ENCODE data around the gene PTMS.

The PTMS gene

DNA sequence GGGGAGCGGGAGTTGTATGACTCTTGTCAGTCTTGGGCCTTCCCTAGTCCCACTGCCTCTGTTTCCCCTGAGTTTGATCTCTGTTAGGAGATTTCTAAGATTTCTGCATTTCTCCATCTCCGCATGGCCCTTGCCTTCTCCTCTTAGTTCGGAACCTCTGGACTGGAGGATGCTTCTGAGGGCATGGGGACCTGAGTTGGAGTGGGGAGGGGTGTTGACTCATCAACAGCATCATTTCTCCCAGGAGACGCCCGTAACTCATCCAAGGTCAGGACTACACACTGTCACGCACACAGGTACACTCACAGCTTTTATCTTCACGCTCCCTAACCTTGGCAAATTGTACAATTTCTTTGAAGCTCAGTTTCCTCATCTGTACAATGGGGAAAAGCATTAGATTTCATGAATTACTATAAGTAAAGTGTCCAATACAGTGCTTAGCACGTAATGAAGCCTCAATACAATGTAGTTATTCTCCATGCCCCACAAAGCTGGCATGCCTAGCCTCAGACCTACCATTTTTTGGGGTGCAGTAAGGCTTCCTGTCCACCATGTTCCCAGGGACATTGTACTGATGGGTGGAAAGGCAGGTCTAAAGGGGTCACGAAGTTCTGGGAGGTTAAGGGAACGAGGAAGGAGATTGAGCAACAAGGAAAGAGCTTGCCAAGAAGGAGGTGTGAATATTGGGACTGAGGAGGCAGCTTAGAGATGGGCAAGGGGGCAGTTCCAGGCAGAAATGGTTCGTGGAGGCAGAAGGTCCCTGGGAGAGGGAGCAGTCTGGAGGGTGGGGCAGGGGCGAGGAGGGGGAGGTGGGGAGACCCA is 5.6 kb downstream of the PTMS start:
- DNase-seq (ENCODE audit: low read depth): no peak

DNA sequence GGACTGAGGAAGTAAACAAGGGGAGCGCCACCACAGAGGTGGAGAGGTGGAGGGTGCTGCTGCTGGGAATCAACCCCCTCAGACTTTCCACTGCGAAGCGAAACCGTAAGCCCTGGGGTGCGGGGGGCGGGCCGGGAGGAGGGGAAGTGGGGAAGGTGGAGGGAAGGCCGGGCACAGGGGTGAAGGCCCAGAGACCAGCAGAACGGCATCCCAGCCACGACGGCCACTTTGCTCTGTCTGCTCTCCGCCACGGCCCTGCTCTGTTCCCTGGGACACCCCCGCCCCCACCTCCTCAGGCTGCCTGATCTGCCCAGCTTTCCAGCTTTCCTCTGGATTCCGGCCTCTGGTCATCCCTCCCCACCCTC is 6.2 kb downstream of the PTMS start, which contains the start of gene LAG3:
Gene LAG3 (plus strand): TSS at position 190 of the 365 bp plus-strand sequence. CDS start 333 bp downstream, outside the sequence.
- peak; percentile 50 for DNase-seq (ENCODE audit: low read depth)

GRCh38 chr12:6772726-6773589 is 6.8 kb downstream of the PTMS start:
- DNase-seq (ENCODE audit: low read depth): no peak

GRCh38 chr12:6773590-6774351 is 7.6 kb downstream of the PTMS start:
- DNase-seq (ENCODE audit: low read depth): no peak

DNA sequence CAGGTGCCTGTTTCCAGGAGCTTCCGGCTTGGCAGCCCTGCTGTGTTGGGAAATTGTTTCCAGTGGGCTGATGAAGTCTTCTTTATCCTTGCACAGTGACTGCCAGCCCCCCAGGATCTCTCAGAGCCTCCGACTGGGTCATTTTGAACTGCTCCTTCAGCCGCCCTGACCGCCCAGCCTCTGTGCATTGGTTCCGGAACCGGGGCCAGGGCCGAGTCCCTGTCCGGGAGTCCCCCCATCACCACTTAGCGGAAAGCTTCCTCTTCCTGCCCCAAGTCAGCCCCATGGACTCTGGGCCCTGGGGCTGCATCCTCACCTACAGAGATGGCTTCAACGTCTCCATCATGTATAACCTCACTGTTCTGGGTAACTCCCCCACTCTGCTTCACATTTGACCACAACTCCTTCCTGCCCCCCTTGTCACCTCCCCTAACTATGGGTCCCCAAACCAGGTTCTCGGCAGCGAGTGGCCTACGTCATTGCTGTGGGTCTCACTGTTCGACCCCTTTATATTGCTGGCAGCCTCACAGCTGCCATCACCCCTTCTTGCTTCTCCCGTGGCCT is 8.4 kb downstream of the PTMS start:
- no peak for DNase-seq (ENCODE audit: low read depth)

DNA sequence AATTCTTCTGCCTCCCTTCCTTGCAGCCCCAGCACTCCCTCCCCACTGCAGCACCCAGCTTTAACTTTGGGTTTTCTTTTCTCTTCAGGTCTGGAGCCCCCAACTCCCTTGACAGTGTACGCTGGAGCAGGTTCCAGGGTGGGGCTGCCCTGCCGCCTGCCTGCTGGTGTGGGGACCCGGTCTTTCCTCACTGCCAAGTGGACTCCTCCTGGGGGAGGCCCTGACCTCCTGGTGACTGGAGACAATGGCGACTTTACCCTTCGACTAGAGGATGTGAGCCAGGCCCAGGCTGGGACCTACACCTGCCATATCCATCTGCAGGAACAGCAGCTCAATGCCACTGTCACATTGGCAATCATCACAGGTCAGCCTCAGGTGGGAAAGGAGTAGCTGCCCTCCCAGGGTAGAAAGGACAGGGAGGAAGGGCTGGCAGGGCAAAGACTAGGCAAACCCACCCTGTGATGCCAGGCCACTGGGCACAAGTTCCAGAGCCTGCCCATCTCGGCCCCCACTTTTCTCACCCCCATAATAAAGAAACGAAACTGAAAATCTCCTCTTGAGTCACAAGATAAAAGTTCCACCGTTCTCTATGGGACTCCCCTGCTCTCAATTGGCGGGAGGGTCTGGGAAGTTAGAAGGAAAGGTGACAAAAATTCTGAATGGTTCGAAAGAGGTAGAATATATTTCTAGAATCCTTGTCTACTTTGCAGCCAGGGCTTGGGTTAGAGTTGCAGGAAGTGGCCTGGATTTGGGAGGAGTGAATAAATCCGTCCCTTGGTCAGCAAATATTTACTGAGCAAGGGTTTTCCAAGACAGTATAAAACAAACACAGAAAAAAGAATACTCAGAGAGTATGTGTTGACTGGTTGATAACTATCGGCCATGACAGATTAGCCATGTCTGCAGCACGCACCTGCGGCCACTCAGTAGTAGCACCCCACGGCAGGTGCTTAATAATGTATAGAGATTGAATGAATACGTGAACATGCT is 9.3 kb downstream of the PTMS start:
- DNase-seq (ENCODE audit: low read depth): no peak

- no peak for DNase-seq (ENCODE audit: low read depth)
These were observed 11.2 kb downstream of the PTMS start for GRCh38 chr12:6777386-6777785.

DNA sequence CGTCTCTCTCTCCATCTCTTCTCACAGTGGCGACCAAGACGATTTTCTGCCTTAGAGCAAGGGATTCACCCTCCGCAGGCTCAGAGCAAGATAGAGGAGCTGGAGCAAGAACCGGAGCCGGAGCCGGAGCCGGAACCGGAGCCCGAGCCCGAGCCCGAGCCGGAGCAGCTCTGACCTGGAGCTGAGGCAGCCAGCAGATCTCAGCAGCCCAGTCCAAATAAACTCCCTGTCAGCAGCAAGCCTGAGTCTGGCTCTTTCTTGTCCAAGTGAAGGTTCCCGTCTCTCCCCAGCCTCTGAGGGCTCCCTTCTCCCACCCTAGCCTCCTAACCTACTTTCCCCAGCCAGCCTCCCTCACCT is 12.0 kb downstream of the PTMS start:
- no peak for DNase-seq (ENCODE audit: low read depth)

DNA sequence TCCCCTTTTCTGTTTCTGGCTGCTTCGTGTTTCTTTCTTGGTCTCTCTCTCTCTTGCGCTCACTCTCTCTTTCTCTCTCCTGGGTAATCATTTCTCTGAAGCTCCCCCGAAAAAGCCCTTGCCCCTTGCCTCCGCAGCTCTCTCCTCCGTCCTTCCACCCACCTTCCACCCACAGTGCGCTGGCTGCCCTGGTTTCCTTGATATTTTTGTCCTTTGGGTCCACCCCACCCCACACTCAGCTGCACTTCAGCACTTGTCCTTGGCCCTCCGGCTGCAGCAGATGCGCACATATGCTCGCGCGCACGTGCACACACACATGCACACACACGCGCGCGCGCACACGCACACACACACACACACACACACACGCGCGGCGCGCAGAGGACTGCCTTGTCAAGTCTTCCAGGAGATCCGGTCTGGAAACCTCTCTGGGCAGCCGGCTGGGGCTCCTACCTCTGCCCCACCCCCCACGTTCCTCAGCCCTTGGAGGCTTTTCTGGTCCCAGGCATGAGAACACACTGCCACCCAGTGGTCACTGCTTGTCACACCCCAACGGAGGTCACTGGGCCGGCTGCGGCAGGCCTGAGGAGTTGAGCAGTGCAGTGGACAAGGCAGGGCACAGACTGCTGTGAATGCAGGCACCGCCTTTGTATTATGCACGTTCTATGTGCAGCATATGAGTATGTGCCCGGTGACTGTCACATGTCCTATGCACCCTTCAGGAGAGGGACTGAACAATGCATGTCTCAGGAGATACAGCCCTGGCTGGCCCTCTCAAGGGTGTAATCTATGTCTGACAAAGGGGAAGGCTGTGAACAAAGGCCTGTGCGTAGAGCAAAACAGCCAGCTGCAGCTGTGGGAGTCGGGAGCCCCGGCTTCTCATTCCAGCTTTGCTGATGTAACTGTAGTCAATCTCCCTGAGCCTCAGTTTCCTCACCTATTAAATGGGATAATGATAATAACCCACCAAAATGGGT is 12.7 kb downstream of the PTMS start:
- peak; percentile 80 for DNase-seq (ENCODE audit: low read depth)

GRCh38 chr12:6779708-6780432 is 13.7 kb downstream of the PTMS start:
- DNase-seq (ENCODE audit: low read depth): no peak

GRCh38 chr12:6780573-6780972 is 14.4 kb downstream of the PTMS start:
- DNase-seq (ENCODE audit: low read depth): no peak

GRCh38 chr12:6782119-6782518 is 16.0 kb downstream of the PTMS start:
- no peak for DNase-seq (ENCODE audit: low read depth)

DNA sequence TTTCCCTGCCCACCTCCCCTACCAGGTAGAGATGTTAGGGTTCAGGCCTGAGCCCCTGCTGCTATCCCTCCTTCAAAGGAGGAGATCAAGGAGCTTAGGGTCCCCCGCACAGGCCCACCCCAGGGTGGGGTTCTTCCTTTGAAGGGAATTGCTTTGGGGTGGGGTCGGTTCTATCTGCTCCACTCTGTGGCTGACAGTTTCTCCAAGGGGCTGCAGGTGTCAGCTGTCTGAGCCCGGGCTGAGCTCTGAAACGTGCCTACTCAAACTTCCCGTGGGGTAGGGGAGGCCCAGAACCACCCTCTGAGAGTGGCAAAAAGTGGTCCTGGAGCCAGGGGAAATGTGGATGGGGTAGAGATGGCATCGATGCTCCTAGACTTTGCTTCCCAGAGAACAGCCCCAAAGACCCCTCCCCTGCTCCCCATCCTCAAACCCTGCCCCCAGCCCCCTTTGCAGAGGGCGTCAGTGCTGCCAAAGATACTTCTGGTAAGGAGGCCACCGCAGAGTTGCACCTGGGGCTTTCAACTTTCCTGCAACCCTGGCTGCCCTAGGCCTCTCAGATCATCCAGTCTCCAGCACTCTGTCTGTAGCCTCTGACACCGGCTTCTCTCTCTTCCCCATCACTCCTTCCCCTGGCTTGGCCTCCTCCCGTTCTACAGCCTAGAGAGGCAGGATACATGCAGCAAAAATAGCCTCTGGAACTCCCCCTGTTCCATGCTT is 16.8 kb downstream of the PTMS start:
- DNase-seq (ENCODE audit: low read depth): no peak

DNA sequence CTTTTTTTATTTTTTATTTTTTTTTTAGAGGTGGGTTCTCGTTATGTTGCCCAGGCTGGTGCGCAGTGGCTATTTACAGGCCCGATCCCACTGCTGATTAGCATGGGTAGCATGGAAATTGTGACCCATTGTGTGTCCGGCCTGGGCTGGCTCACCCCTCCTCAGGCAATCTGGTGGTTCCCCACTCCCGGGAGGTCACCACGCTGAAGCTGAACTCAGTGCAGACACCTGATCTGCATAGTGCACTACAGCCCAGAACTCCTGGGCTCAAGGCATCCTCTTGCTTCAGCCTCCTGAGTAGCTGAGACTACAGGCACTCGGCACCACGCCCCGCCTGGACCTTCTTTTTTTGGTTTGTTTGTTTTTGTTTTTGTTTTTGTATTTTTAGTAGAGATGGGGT is 17.7 kb downstream of the PTMS start:
- DNase-seq (ENCODE audit: low read depth): no peak

DNA sequence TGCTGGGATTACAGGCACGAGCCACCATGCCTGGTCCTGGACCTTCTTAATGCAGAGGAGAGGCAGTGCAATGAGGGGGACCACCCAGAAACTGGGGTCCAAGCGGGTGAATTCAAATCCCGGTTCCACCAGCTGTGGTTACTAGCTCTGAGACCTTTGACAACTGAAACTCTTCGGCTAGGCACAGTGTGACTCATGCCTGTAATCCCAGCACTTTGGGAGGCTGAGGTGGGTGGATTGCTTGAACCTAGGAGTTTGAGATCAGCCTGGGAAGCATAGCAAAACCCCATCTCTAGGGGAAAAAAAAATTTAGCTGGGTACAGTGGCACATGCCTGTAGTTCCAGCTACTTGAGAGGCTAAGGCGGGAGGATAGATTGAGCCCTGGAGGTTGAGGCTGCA is 18.1 kb downstream of the PTMS start:
- DNase-seq (ENCODE audit: low read depth): no peak

DNA sequence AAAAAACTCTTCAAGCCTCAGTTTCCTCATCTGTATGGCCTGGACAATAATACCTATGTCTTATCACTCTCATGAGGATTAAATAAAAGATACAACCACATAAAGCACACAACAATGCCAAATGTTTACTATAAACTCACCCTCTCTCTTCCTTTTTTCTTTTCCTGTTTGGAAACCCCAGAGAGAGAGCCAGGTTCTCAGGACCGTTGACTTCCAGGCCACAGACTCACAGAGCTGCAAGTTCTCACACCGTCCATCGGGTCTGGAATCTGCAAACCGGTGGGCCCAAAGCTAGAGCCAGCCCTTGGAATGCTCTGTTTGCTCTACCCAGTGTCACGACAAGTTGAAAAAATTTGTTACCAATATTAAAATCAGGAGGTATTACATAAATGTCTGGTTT is 18.6 kb downstream of the PTMS start:
- DNase-seq (ENCODE audit: low read depth): no peak

- DNase-seq (ENCODE audit: low read depth): no peak
These were observed 20.4 kb downstream of the PTMS start for GRCh38 chr12:6786416-6787094.

GRCh38 chr12:6787309-6787708 is 21.1 kb downstream of the PTMS start:
- no peak for DNase-seq (ENCODE audit: low read depth)

Measured in activated T-helper 9 cell treated with anti-CD3 and anti-CD28 coated beads, Interleukin-2, amount 50 U/mL, for 16 hours (primary cell).